Stimulated activated CD4-positive, alpha-beta T cell treated with anti-CD3 and anti-CD28 coated beads, Interleukin-15, amount 100 ng/mL, for 48 hours (primary cell): ENCODE measurements around the gene USHBP1.
A peak's percentile ranks its signal among the peaks of the same experiment; 100 is the strongest.

Experiments used
- DNase-seq, 2 donors: peaks; one replicate each; pipeline ENCODE4 v3.0.0-alpha.2; 2020; ENCODE audit warnings: low read depth in 2 of 2

USHBP1 gene

DNA sequence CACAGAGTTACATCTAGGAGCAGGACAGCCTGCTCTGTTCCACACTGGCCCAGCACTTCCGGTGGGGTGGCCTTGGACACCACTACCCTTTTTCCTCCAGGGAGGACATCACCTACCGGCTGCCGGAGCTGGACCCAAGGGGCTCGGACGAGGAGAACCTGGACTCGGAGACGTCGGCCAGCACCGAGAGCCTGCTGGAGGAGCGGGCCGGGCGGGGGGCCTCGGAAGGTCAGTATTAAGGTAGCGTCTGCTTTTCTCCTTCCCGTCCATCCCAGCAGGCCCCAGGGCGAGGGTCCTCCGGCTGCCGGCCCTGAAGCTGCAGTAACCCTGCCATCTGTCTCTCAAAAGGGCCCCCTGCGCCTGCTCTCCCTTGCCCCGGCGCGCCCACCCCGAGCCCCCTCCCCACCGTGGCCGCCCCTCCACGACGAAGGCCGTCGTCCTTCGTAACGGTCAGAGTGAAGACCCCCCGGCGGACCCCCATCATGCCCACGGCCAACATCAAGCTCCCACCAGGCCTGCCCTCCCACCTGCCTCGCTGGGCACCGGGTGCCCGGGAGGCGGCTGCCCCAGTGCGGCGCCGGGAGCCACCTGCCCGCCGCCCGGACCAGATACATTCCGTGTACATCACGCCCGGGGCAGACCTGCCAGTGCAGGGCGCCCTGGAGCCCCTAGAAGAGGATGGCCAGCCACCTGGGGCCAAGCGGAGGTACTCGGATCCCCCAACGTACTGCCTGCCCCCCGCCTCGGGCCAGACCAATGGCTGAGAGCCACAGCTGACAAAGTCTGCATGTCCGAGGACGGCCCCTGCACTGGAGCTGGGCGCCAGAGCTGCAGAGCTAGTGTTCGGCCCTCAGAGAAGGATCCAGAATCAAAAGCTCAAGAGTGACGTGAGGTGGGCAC is 52.7 kb downstream of the USHBP1 start:
- no peak for DNase-seq

DNA sequence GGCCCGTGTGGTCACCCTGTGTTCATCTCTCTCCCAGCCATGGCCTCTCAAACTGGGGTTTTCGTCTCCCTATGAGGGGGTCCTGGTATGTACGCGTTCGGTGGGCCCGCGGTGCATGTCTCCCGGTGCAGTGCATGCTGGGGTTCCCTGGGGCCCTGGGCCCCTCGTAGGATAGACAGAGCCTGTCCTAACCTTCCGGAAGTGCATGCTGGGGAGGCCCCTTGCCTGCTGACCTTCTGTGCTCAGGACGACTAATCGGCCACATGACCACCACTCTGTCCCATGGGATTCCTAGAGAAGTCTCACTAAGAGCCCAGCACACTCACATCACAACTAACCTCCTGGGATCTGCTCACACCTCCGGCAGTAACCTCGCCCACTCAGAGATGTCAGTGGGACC is 54.2 kb downstream of the USHBP1 start:
- DNase-seq, result no peak

DNA sequence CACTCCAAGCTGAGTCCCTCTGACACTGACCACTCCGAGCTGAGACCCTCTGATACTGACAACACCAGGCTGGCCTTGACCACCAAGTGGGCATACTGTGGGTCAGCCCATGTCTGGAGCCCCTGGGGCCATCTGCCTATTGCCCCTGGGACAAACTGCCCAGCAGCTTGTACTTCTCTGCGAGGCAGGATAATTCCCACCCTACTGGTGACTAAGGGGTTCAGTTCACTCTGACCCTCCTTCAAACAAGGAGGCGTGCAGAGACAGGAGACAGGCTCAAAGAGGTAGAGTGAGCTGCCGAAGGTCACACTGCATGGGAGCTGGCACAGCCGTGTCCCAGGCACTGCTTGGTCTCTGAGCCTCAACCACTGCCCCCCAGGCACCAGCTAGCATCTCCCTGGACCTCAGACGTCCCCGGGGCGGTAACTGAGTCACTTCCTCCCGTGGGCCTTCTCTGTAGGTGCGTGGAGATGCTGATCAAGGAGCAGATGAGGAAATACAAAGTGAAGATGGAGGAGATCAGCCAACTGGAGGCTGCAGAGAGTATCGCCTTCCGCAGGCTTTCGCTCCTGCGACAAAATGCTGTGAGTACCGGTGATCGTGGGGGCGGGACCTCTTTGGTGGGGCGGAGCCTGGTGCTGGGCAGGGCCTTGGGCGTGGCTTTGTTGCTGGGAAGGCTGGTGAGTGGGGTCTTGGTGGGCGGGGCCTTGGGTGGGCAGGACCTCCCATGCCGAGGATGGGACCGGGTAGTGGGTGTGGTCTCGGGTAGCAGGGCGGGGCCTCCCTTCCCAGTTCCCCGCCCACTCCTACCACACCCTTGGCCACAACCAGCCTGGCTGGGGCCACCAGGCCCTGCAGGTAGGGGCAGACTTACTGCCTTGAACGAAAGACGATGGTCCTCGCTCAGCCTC is 55.2 kb downstream of the USHBP1 start:
- peak; percentile 27 to 51 for DNase-seq

DNA sequence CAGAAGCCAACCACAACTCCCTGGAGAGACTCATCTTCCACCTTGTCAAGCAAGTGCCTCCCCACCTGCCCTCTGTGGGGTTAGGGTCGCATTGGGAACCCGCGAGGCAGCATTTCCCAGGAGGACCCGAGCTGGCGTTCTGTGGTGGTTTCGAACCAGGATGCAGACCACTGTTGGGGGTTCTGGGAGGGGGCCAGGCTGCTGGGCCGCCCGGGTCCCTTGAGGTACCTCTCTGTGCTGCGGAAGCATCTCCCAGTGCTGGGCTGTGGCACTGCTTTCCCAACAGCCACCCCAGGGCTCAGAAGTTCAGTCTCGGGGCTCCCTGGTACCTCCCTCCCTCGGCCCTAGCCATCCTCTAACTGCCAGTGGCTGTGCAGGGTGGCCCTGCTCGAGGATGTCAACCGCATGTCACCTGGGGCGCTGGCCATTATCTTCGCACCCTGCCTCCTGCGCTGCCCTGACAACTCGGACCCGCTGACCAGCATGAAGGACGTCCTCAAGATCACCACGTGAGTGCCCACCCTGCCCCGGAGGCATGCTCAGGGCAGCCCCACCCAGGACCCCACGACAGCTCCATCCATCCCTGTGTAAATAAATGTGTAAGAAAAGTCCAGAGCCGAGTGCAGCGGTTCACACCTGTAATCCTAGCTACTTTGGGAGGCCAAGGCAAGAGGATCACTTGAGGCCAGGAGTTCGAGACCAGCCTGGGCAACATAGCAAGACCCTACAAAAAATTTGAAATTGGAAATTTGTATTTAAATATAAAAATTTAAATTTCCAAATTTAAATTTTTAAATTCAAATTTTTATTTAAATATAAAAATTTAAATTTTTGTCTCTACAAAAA is 57.6 kb downstream of the USHBP1 start:
- DNase-seq, result no peak

DNA sequence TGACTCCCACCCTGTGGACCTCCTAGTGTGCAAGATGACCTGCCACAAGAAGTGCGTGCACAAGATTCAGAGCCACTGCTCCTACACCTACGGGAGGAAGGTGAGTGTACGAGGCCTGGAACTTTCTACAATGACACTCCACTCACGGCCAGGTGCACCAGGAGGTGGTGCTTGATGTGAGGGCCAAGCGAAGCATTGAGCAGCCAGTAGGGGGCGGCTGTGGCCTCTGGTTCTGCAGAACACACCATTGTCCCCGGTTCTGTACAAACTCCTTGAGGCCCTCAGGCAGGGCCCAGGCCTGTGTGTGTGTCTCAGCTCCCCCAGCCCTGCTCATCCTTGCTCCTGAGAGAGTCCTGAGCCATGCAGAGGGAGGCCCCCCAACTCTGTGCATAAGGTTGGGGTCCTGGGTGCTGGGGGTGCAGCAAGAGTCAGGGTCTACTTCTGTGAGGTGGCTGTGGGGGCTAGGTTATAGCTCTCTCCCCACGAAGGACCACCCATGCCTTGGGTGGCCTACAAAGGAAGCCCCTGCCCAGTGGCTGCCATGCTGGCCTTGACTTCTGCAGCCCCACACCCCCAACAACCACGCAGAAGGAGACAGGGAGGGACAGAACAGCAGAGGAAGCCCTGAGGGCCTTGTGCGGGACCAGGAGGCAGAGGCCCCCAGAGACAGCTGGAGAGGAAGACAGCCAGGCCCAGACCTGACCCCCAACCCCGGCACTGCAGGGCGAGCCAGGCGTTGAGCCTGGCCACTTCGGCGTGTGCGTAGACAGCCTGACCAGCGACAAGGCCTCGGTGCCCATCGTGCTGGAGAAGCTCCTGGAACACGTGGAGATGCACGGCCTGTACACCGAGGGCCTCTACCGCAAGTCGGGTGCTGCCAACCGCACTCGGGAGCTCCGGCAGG is 59.1 kb downstream of the USHBP1 start:
- DNase-seq, result peak; percentile 34 to 42

DNA sequence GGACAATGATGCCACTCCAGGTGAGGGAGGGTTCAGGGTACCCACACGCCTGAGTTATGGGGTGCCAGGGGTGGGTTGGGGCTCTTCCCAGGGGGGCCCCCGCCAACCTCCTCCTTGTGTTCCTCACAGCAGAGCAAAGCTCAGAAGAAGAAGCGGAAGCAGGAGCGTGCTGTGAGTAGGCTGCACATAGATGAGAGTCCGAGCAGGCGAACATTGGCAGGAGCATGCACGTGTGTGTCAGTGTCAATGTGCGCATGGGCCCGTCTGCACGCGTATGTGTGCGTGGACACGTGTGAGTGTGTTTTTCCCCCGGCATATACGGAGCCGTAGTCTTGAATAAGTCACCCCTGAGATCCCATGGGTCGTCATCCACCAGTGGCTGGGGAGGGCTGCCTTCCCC is 61.8 kb downstream of the USHBP1 start:
- no peak for DNase-seq

DNA sequence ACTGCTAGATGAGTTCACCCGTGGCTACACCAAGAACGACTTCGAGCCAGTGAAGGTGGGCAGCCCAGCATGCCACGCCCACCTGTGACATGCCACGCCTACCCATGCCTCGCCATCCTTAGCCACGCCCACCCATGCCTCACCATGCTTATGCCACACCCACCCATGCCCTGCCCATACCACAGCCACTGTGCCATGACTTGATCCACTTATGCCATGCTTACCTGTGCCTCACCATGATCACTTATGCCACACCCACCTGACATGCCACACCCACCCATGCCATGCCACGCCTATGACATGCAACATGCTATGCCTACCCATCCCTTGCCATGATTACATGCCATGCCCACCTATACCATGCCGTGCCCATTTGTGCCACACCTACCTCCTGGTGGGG is 62.3 kb downstream of the USHBP1 start:
- peak in 1 of 2 donors; percentile 33 for DNase-seq

DNA sequence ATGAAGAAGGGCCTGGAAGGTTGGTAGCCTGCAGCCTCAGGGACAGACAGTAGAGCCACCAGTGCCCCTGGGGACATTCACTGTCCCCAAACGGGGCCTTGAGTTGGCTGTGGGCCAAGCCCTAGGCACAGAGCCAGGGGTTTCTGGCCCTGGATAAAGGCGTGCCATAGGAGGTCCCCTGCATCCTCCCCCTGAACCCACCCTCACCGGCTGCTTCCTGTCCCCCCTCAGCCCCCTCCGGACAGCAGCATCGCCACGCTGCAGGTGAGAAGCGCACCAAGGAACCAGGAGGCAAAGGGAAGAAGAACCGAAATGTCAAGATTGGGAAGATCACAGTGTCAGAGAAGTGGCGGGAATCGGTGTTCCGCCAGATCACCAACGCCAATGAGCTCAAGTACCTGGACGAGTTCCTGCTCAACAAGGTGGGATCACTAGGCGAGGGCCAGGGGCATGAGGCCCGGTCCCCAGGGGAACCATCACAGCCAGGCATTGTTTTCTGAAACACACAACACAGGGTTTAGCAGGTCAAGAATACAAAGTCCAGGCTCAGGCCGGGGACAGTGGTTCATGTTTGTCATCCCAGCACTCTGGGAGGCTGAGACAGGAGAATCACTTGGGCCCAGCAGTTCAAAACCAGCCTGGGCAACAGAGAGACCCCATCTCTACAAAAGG is 64.0 kb downstream of the USHBP1 start:
- DNase-seq, result no peak
